Fibroblast of skin of back (primary cell): ENCODE measurements around the gene ACAD11. TPM values are rescaled to one million over a fixed set of nuclear protein-coding genes. Genes with fewer than 3 reads are reported as not detected.
A peak's percentile ranks its signal among the peaks of the same experiment; 100 is the strongest.

Source experiments
- DNase-seq: peaks from one replicate; pipeline ENCODE4 v3.0.0-alpha.2; 2013
- polyA plus RNA-seq, 2 experiments: library from polyadenylated mRNA; unstranded; fragments of 120-200 nt; gene quantifications; one replicate each; pipeline ENCODE4 v1.2.1, GENCODE V29; 2013; ENCODE audit not compliant: insufficient read length in 2 of 2

The ACAD11 gene, protein sequence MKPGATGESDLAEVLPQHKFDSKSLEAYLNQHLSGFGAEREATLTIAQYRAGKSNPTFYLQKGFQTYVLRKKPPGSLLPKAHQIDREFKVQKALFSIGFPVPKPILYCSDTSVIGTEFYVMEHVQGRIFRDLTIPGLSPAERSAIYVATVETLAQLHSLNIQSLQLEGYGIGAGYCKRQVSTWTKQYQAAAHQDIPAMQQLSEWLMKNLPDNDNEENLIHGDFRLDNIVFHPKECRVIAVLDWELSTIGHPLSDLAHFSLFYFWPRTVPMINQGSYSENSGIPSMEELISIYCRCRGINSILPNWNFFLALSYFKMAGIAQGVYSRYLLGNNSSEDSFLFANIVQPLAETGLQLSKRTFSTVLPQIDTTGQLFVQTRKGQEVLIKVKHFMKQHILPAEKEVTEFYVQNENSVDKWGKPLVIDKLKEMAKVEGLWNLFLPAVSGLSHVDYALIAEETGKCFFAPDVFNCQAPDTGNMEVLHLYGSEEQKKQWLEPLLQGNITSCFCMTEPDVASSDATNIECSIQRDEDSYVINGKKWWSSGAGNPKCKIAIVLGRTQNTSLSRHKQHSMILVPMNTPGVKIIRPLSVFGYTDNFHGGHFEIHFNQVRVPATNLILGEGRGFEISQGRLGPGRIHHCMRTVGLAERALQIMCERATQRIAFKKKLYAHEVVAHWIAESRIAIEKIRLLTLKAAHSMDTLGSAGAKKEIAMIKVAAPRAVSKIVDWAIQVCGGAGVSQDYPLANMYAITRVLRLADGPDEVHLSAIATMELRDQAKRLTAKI
- polyA plus RNA-seq (2013, experiment 1 of 2; ENCODE audit: insufficient read length), result 11.3 TPM
- polyA plus RNA-seq (2013, experiment 2 of 2; ENCODE audit: insufficient read length), result 12.5 TPM

DNA sequence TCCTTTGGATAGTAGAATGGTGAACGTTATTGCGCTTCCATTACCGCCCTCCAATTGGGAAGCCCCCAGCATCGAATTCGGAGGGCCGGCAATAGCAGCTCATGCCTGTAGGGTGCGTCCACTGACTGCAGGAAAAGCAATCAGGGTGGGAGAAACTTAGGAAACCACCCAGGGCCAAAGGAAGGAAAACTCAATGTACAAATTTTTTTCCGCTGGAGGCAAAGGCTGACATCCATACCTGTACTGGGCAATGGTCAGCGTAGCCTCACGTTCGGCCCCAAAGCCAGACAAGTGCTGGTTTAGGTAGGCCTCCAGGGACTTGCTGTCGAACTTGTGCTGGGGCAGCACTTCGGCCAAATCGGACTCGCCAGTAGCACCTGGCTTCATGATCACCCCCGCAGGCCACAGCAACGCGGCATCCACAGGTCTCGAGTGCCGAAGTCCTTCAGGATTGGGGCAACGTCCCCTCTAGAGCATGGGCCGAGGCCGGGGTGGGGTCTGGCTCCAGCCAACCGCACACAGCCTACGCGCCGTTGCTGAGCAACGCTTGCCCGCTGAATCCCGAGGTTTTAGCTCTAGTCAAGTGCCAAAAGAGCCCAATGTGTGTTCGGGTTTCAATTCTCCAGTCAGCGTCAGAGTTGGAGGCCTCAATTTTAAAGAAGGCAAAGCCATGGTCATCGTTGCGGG, at the start of gene ACAD11:
Gene ACAD11, minus strand, starts transcription at position 445 of the 687 bp plus-strand sequence. Its CDS starts 58 bp downstream, at position 387.
- DNase-seq, result peak; percentile 76

DNA sequence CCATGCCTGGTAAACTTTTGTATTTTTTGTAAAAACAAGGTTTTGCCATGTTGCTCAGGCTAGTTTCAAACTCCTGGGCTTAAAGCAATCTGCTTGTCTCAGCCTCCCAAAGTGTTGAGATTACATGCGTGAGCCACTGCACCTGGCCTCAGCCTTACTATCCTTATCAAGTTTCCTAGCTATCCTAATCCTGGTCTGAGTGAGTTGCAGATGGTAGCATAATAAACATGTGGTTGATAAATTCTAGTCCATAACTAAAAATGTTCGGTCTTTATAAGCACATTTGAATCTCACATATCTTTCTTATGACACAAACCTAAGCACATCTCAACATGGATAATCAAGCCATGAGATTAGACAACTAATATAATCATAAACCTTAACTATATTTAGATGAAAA, 44.1 kb upstream of the ACAD11 start:
- DNase-seq, result no peak

DNA sequence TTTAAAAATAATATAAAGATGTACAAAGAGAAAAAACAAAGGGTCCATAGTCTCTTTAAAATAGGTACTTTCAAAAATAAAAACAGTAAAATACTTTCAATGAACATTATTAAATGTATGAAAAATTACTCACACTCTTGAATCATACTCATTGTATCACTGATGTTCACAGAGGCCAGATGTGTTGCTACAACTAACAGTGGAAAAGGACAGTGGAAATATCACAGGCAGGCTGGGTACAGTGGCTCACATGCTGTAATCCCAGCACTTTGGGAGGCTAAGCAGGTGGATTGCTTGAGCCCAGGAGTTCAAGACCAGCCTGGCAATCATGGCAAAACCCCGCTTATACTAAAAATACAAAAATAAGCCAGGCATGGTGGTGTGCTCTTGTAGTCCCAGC, 35.8 kb upstream of the ACAD11 start:
- no peak for DNase-seq

DNA sequence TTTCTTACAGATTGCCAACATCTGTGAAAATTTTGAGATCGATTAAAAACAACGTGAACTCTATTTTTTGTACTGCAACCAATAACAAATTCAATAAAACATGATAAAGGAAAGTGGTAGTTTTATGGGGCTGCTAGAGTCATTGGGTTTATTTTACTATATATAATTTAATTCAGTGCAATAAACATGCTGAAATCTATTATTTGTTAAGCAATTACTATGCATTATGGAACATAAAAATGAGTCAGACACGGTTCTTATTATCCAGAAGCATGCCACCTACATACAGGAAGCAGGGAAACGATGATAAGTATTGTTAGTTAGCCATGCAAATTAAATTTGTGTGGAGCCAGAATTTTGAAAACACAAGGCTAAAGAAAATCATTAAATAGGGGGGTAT, 35.4 kb upstream of the ACAD11 start:
- no peak for DNase-seq

DNA sequence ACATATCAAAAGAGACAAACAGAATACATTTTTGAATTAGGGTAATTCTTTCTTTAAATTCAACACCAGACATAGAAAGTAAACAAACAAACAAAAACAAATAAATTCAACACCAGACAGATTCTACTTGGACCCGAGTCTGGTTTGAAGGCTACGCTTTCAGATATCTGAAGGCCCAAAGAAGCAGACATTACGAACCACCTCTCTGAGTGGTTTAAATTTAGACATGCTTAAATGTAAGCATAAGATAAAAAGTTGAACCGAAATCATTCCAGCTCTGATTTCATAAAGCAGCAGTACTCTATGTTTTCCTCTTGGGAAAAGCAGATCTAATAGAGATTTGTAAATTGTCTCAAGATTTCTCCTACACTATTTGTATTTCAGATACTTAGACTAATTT, 30.4 kb upstream of the ACAD11 start:
- no peak for DNase-seq

DNA sequence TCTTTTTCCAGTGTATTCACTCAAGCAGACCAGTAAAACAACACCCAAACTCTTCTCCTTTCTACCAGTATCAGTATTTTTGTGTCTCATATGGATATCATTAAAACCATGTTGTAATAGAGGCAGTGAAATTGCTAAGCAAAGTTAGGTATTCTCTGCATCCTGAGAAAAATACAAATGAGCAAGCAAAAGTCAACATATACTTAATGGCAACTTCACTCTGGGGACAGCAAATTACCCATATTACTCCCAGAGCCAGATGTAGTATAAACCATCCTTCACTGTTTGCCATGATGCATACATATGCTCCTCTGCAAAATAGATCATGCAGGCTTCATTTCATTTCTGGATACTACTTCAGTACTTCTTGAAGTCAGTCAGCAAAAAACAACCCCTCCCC, 22.6 kb upstream of the ACAD11 start:
- no peak for DNase-seq

DNA sequence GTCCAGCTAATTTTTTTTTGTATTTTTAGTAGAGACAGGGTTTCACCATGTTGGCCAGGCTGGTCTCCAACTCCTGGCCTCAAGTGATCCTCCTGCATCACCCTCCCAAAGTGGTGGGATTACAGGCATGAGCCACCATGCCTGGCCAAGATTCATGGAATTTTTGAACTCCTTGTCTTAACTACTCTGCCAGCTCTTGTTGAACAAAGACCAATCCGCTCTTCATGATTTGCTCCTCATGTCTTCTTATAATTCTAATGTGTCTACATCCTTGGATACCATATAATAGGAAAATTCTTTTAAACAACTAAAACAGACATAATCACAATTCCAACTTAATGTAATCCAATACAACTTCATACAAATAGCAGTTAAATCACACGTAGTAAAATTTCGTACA, 21.8 kb upstream of the ACAD11 start:
- no peak for DNase-seq

DNA sequence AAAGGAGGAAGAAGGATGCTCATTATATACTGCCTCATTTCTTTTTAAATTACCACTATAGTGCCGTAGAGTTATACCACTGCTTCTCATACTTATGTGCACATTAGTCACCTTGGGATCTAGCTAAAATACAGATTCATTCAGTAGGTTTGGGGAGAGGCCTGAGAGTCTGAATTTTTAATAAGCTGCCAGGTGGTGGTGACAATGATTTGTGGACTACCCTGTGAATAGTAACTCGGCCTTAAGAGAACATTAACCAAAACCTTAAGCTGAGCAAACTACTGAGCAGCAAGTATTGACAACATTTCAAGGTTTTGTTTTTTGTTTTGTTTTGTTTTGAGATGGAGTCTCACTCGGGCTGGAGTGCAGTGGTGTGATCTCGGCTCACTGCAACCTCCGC, 20.3 kb upstream of the ACAD11 start:
- DNase-seq, result no peak

DNA sequence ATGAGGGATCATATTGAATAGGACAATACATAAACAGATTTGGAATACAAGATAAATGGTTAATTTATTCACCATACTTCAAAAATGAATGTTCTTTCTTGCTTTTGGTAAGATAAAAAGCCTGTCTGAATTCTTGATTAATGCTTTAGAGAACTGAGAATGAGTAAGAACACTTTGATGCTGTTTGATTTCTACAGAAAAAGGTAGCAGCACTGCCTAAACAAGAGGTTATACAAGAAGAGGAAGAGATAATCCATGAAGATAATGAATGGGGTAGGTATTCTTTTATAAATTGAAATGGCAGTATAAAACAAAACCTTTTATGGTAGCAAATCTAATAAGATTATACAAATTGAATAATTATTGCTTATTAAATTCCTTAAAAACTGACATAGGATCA, 15.8 kb upstream of the ACAD11 start:
- DNase-seq, result no peak

DNA sequence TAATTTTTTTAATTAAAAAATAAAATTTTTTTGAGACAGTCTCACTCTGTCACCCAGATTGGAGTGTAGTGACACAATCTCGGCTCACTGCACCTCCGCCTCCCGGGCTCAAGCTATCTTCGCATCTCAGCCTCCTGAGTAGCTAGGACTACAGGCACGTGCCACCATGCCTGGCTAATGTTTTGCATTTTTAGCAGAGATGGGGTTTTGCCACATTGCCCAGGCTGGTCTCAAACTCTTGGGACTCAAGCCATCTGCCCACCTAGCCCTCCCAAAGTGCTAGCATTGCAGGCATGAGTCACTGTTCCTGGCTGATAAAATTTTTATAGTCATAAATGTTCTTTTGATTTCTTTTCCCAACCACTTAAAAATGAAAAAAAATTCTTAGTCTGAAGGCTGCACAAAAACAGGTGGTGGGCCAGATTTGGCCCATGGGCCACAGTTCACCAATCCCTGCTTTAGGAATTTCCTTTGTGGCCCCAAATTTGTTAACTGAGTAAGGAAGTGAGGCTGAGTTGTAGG, 9.7 kb upstream of the ACAD11 start:
- no peak for DNase-seq

DNA sequence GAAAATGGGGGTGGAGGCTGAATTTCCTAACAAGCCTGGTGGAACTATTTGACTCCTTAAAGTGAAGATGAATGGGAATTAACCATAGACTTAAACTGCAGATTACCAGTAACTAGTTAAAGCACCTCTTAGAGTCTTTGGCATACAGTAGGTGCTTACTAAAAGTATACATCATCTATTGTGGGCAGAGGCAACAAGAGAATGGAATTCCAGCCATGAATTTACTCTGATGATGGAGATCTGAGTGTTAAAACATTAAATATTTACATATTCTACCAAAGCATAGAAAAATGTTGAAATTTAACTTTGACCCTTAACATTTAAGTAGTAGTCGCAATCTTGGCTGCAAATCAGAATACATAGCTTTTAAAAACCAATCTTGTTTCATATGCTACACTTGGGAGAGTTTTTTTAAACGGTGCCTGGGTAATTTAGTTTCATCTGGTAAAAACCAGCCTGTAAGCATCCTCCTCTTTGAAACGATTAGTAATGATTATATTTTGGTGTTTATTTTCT, 5.7 kb upstream of the ACAD11 start:
- DNase-seq, result no peak

DNA sequence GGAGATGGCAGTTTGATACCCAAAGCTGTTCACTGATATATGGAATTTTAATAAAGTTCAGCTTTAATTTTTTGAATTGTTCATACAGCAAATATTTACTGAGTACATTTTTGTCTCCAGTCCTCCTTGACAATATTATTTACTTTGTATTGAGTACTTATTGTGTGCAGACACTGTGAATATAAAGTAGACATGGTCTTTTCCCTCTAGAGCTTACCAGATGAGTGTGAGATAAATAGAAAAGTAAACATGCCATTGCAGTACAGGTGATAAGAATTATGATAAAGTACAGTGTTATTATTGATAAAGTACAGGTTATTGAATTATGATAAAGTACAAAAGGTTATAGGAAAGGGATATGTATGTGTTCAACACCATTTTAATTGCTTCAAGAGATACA, 2.6 kb upstream of the ACAD11 start:
- no peak for DNase-seq

DNA sequence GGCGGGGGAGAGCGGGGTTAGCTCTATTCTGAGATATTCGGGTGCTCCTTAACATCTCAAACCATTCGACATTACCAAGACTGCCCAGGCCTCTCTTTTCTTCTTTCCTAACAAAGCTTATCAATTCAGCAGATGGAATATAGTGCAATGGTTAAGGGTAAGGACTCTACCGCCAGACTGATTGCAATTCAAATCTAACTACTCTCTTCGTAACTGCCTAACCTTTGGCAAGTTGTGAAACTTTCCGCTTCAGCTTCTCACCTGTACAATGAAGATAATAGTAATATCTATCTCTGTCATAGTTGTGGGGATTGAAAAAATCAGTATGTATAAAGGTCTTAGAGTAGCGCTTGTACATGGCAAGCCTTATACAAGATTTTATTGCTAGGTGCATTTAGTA, 1.5 kb upstream of the ACAD11 start:
- no peak for DNase-seq

DNA sequence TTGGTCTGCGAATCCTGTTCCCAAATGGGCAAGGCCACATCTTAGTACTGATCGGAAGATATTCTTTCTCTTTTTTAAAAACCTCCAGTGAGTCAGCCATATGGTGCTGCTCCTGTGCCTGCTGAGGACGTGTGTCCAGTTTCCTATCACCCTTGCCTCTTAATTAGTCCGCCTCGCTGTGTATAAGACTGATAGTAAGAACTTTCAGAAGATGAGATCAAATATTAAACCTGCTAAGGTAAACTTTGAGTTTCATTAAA, 1.1 kb upstream of the ACAD11 start:
- peak; percentile 41 for DNase-seq

DNA sequence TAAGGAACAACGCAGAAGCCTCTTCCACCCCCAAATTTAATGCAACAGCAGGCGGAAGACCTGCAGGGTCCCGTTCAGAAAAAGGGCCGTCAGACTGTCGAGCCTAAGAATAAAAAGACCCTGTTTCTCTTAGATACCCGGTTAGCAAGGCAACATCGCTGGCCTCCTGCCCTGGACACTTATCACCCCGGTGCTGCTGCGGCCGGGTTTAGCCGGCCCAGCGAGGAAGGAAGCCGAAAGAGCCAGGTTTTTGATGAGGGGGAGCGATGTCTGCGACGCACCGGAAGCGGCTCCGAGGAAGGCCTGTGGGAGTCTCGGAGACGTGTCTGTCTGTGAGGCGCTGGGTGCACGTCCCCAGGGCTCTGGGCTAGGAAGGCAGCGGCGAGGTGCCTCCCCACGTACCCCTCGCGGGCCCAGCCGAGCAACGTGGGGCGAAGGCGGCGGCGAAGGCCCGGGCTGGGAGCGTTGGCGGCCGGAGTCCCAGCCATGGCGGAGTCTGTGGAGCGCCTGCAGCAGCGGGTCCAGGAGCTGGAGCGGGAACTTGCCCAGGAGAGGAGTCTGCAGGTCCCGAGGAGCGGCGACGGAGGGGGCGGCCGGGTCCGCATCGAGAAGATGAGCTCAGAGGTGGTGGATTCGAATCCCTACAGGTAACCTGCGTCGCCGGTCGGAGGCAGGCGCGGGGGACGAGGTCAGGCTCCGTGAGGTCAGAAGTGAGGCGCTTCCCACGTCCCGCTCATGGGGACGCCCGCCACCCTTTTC, 622 bp upstream of the ACAD11 start, which contains the start of gene UBA5:
Gene UBA5, plus strand, starts transcription at position 278 of the 759 bp plus-strand sequence. Its CDS starts 209 bp downstream, at position 487.
- DNase-seq, result peak; percentile 75

DNA sequence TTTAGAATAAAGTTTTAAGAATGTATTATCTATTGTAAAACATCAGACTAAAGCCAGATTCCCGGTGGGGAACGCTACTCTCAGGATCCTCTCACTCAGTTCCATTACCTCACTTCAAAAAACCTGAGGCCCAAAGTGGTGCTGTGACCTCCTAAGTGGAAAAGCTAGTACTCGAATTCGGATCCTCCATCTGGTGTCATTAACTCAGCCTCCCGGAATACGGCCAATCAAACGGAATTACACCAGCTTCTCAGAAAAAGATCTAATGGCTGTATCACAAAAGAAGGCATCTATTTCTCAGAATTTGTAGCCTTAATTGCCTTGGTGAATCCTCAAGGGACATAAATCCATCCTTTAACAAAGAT, 627 bp downstream of the ACAD11 start:
- DNase-seq, result no peak

DNA sequence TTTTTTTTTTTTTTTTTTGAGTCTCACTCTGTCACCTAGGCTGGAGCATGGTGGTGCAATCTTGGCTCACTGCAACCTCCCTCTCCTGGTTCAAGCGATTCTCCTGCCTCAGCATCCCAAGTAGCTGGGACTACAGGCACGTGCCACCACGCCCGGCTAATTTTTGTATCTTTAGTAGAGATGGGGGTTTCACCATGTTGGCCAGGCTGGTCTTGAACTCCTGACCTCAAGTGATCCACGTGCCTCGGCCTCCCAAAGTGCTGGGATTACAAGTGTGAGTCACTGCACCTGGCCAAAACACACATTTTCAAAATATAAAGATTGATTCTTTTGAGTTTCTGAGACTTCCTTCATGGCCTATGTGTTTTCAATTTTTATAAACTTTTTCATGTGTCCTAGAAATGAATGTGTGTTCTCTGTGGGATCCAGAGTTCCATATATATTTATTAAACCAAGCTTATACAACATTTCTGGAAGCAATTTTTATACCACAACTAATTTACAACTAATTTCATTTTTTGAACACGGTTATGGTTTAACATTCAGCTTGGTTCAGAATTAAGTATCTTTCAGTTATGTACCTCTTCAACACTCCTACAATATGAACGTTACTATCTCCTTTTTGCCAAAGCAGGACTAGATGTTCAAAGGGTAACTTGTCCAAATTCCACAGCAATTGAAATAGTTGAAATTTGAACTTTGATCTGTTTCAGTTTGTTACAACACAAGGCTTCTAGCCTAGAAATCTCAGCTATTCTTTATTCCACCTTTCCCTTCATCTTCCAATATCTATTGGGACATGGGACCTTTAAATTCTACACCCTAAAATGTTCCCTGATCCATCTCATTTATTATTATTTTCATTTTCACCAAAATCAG, 1.5 kb downstream of the ACAD11 start:
- no peak for DNase-seq

DNA sequence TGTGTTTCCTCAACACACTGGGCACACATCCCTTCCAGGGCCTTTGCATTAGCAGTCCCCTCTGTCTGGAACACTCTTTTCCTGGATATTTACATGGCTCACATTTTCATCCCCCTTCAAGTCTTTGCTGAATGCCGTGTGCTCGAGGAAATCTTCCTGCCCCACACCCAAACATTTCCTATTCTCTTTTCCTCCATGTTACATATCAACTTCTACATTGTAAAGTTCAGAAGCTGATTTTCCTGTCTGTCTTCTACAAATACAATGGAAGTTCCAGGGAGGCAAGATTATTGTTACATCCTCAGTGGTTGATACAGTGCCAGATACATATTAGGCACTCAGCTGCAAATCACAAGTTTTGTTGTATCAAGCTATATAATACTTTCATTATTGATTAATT, 4.1 kb downstream of the ACAD11 start:
- no peak for DNase-seq

DNA sequence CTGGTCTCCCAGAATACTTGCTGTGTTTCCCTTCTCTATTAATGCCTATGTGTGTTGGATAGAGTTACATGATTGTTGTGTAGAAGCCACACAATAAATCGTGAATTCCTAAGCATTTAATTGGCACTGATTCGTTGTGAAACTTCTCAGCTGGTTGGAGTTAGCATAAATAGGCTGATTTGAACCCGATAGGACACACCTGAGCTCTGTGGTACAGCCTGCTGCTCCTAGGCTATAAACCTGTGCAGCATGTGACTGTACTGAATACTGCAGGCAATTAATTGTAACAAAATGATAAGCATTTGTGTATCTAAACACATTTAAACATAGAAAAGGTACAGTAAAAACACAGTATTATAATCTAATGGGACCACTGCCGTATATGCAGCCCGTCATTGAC, 4.9 kb downstream of the ACAD11 start:
- DNase-seq, result no peak

DNA sequence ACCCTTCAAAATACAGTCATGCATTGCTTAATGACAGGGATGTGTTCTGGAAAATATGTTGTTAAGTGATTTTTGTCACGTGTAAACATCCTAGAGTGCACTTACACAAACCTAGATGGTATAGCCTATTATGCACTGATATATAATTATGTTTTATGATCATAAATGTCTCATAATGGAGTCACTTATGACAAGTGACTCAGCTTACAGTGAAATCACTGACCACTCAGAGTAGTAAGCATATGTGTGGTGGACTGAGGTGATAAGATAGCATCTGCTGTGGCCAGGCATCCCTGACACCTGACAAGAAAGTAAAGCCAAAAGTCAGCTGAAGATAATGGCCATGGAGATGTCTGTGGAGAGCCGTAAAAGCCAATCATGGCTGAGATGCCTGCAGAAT, 5.4 kb downstream of the ACAD11 start:
- DNase-seq, result no peak

DNA sequence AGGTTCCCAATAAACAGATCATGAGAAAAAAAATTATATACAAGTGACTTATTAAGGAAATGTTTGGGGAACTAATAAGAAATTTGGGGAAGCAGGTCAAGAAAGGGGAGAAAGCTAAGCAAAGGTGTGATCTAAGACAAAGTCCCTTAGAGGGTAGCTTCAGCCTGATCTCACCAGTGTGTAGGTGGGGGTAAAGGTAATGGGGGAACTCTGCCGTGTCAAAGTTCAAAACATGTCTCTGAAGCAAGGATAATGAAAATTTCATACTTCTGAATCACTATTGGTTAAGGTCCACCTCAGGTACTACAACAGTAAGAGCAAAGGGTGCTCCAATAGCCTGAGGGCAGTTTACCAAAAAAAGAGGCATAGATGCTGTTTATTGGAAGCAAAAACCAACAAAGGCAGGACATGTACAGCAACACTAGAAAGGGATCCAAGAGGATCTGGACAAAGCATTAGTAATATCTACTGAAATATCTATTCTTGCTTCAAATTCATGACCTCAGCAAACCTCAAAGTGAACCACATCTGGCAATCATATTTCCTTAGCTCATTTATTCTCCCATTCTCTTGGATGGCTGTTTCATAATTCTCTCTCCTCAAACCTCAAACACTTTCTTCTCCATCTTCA, 6.9 kb downstream of the ACAD11 start:
- no peak for DNase-seq
